Gastrocnemius medialis (tissue), 4 donors: Measurements from ENCODE around the gene ZNF521. TPM values are rescaled to one million over a fixed set of nuclear protein-coding genes. Genes with fewer than 3 reads are reported as not detected.

Source experiments
- ATAC-seq, 2 donors: fragments of 150-250 bp; one replicate each; pipeline ENCODE4 v1.9.1; 2016
- DNase-seq, 2 donors: peaks; one replicate each; pipeline ENCODE4 v3.0.0-alpha.2; 2019
- H3K27ac ChIP-seq, 4 donors: fragments of 200-600 bp; sonication (generic); 1 replicate in 1 of 4; 2 replicates in 3 of 4; pipeline ENCODE4 v1.5.1; 2016 to 2018; ENCODE audit warnings: mild to moderate bottlenecking in 2 of 4, moderate library complexity in 1 of 4
- H3K27me3 ChIP-seq, 3 donors: fragments of 200-600 bp; sonication (generic) in 2 of 3; 1 replicate in 1 of 3; 2 replicates in 2 of 3; pipeline versions ENCODE4 v1.5.1 to v1.6.0; 2016 to 2019; ENCODE audit warnings: mild to moderate bottlenecking in 1 of 3, moderate library complexity in 1 of 3
- H3K36me3 ChIP-seq, 2 donors: fragments of 200-600 bp; sonication (generic) in 1 of 2; one replicate each; pipeline ENCODE4 v1.5.1; 2017 to 2018
- H3K4me1 ChIP-seq, 2 donors: fragments of 200-600 bp; sonication (generic) in 1 of 2; one replicate each; pipeline ENCODE4 v1.5.1; 2016 to 2017; ENCODE audit warnings: mild to moderate bottlenecking in 2 of 2
- H3K4me3 ChIP-seq, 4 donors: fragments of 200-600 bp; sonication (generic) in 3 of 4; 1 replicate in 1 of 4; 2 replicates in 3 of 4; pipeline ENCODE4 v1.5.1; 2016 to 2019; ENCODE audit warnings: mild to moderate bottlenecking in 2 of 4
- H3K9me3 ChIP-seq, 3 donors: fragments of 200-600 bp; sonication (generic) in 2 of 3; 1 replicate in 1 of 3; 2 replicates in 2 of 3; pipeline ENCODE4 v1.5.1; 2016 to 2019
- CTCF ChIP-seq, 5 experiments: fragments of 450-650 bp in 3 of 5; fragments of 200-600 bp in 2 of 5; sonication (generic) in 2 of 5; IDR thresholded peaks in 4 of 5; conservative IDR thresholded peaks in 1 of 5; 1 replicate in 4 of 5; 2 replicates in 1 of 5; pipeline ENCODE4 v1.5.1; 2016 to 2019; ENCODE audit warnings: antibody characterized with exemption in 5 of 5, mild to moderate bottlenecking in 3 of 5, moderate library complexity in 3 of 5
- POLR2A ChIP-seq, 2 donors: fragments of 450-650 bp; IDR thresholded peaks; one replicate each; pipeline ENCODE4 v1.6.1; 2017; ENCODE audit warnings: antibody characterized with exemption in 2 of 2, mild to moderate bottlenecking in 2 of 2, moderate library complexity in 2 of 2
- in situ Hi-C, 4 donors: fragments of 200-750 bp; cut with MboI; loops; one replicate each; pipeline versions ENCODE4 v1.15.0 to v1.8.0; 2017; ENCODE audit warnings: low sequenced_read_pairs in 4 of 4
- intact Hi-C: fragments of 100-400 bp; cut with DNase I; formaldehyde crosslinking; loops from one replicate; pipeline ENCODE4 v1.15.1; 2023; ENCODE audit warnings: low total_unique reads
- total RNA-seq, 4 donors: library from RNA; depleted of rRNA; stranded (reverse); fragments of >200 nt; gene quantifications; one replicate each; pipeline versions ENCODE4 v1.1.0 to v1.2.3, GENCODE V29; 2016

ZNF521 gene
- total RNA-seq, 4 donors from 2014 or later: 3.5 to 15.6 (median 4.7) TPM

GRCh38 chr18:25370391-25370790 is 18.4 kb upstream of the ZNF521 start:
- H3K27me3 ChIP-seq: no peaks in the 10 kb centered on the region
- TF ChIP-seq POLR2A (IDR thresholded peaks at IDR 0.05) (no peak), CTCF (IDR thresholded peaks at IDR 0.05 in 4 of 5, conservative IDR thresholded peaks at IDR 0.05 in 1 of 5) (no peak)
- no peaks in the 10 kb centered on the region for H3K36me3 ChIP-seq
- intact Hi-C loops: no loop called here
- ATAC-seq (no peak), DNase-seq (no peak)
- in situ Hi-C loops: no loop called here
- H3K4me1 ChIP-seq: no peaks in the 10 kb centered on the region
- H3K4me3 ChIP-seq: no peak overlapping the region
- H3K27ac ChIP-seq: no peak overlapping the region
- H3K9me3 ChIP-seq: no peaks in the 10 kb centered on the region

- intact Hi-C loops: no loop called here
- H3K27ac ChIP-seq: no peak overlapping the region
- no peak for TF ChIP-seq CTCF (IDR thresholded peaks at IDR 0.05 in 4 of 5, conservative IDR thresholded peaks at IDR 0.05 in 1 of 5)
- TF ChIP-seq POLR2A (IDR thresholded peaks at IDR 0.05): no peak
- no peak for ATAC-seq
- no peaks in the 10 kb centered on the region for H3K4me1 ChIP-seq
- no peak for DNase-seq
- no peaks in the 10 kb centered on the region for H3K27me3 ChIP-seq
- in situ Hi-C loops: no loop called here
- H3K9me3 ChIP-seq: no peaks in the 10 kb centered on the region
- H3K36me3 ChIP-seq: no peaks in the 10 kb centered on the region
- no peak overlapping the region for H3K4me3 ChIP-seq
Observed at GRCh38 chr18:25365242-25365641, 13.3 kb upstream of the ZNF521 start.

GRCh38 chr18:25364732-25365131 is 12.8 kb upstream of the ZNF521 start:
- H3K4me1 ChIP-seq: no peaks in the 10 kb centered on the region
- no peaks in the 10 kb centered on the region for H3K27me3 ChIP-seq
- H3K4me3 ChIP-seq: no peak overlapping the region
- no peaks in the 10 kb centered on the region for H3K36me3 ChIP-seq
- H3K9me3 ChIP-seq: no peaks in the 10 kb centered on the region
- in situ Hi-C loops: no loop called here
- no peak overlapping the region for H3K27ac ChIP-seq
- no peak for DNase-seq
- no peak for ATAC-seq
- intact Hi-C loops: no loop called here
- no peak for TF ChIP-seq CTCF (IDR thresholded peaks at IDR 0.05 in 4 of 5, conservative IDR thresholded peaks at IDR 0.05 in 1 of 5)
- TF ChIP-seq POLR2A (IDR thresholded peaks at IDR 0.05): no peak

GRCh38 chr18:25360301-25360899 is 8.4 kb upstream of the ZNF521 start:
- Histone ChIP-seq H3K27ac (no peak overlapping the region), H3K27me3 (no peaks in the 10 kb centered on the region), H3K9me3 (no peaks in the 10 kb centered on the region), H3K4me3 (no peak overlapping the region), H3K36me3 (no peaks in the 10 kb centered on the region), H3K4me1 (no peaks in the 10 kb centered on the region)
- ATAC-seq (no peak), DNase-seq (no peak)
- in situ Hi-C loops: no loop called here
- intact Hi-C loops: no loop called here
- TF ChIP-seq CTCF (IDR thresholded peaks at IDR 0.05 in 4 of 5, conservative IDR thresholded peaks at IDR 0.05 in 1 of 5) (no peak), POLR2A (IDR thresholded peaks at IDR 0.05) (no peak)

- Histone ChIP-seq H3K9me3 (no peaks in the 10 kb centered on the region), H3K36me3 (no peaks in the 10 kb centered on the region), H3K4me3 (peak overlapping the region in 2 of 4 donors; percentile 48 to 73), H3K27ac (peak overlapping the region in 3 of 4 donors; percentile 55 to 75 (median 70)), H3K4me1 (peaks cover 3% of the 10 kb centered on the region in 2 donors), H3K27me3 (no peaks in the 10 kb centered on the region)
- no peak for ATAC-seq
- in situ Hi-C loops: no loop called here
- no peak for DNase-seq
- intact Hi-C loops: loop anchor here (2.0 to 10.0 kb wide), 6 partner anchors 114 to 958 kb away; partner anchors contain the start of gene OSBPL1A
- no peak for TF ChIP-seq CTCF (IDR thresholded peaks at IDR 0.05 in 4 of 5, conservative IDR thresholded peaks at IDR 0.05 in 1 of 5)
- no peak for TF ChIP-seq POLR2A (IDR thresholded peaks at IDR 0.05)
Observed at GRCh38 chr18:25353080-25353479, 1.1 kb upstream of the ZNF521 start.
